IMR-90 (cell line): ENCODE measurements around the gene C10orf90. TPM values are rescaled to one million over a fixed set of nuclear protein-coding genes. Genes with fewer than 3 reads are reported as not detected.

ENCODE experiments used
- ATAC-seq: fragments of 200-7000 bp; cut with Tn5 transposase; 2 replicates; pipeline ENCODE4 v1.9.1; 2020; ENCODE audit warnings: low read depth, mild to moderate bottlenecking, moderate library complexity
- BruUV-seq: library from RNA; stranded (reverse); fragments of 400-500 nt; replicated peaks from 2 replicates; lab custom pipeline; 2021; lab: Mats Ljungman, UMichigan
- CTCF ChIA-PET: fragments of 300-600 bp; formaldehyde crosslinking; extraction: SDS; loops from one replicate; lab custom pipeline; 2021; ENCODE audit warnings: antibody characterized with exemption; lab: Yijun Ruan, JAX
- POLR2A ChIA-PET: fragments of 300-600 bp; sonication (Branson Sonifier 250); formaldehyde crosslinking; loops from one replicate; lab custom pipeline; 2022; ENCODE audit warnings: antibody characterized with exemption; ENCODE audit not compliant: unreplicated experiment; lab: Charles Lee
- DNase-seq: peaks from one replicate; pipeline ENCODE4 v3.0.0; 2013
- H2AFZ ChIP-seq: replicated peaks from 2 replicates; pipeline ENCODE3; 2013; ENCODE audit warnings: low read length, mild to moderate bottlenecking; ENCODE audit not compliant: poor library complexity
- H2AK5ac ChIP-seq: 2 replicates; pipeline ENCODE4 v1.6.1; 2013; ENCODE audit warnings: low read depth, low read length, inconsistent platforms
- H2AK9ac ChIP-seq: replicated peaks from 2 replicates; pipeline ENCODE3; 2013; ENCODE audit warnings: mild to moderate bottlenecking, low read depth, low read length, moderate library complexity; ENCODE audit not compliant: poor library complexity
- H2BK120ac ChIP-seq: 2 replicates; pipeline ENCODE4 v1.6.1; 2013; ENCODE audit warnings: low read depth, low read length, inconsistent platforms
- H2BK15ac ChIP-seq: 3 replicates; pipeline ENCODE4 v1.6.1; 2013; ENCODE audit warnings: low read depth, low read length, inconsistent platforms
- H2BK20ac ChIP-seq: 2 replicates; pipeline ENCODE4 v1.6.1; 2013; ENCODE audit warnings: low read depth, mild to moderate bottlenecking, inconsistent platforms, low read length, moderate library complexity
- H2BK5ac ChIP-seq: 2 replicates; pipeline ENCODE4 v1.6.1; 2013; ENCODE audit warnings: mild to moderate bottlenecking, low read depth, low read length, inconsistent platforms; ENCODE audit not compliant: poor library complexity, severe bottlenecking
- H3K14ac ChIP-seq: replicated peaks from 2 replicates; pipeline ENCODE4 v1.6.1; 2013; ENCODE audit warnings: low read depth, low read length, inconsistent platforms
- H3K18ac ChIP-seq: 2 replicates; pipeline ENCODE4 v1.6.1; 2013; ENCODE audit warnings: low read depth, low read length, control low read depth
- H3K23ac ChIP-seq: 2 replicates; pipeline ENCODE4 v1.6.1; 2013; ENCODE audit warnings: low read depth, low read length, inconsistent platforms
- H3K27ac ChIP-seq: 2 replicates; pipeline ENCODE4 v1.5.1; 2013; ENCODE audit warnings: mild to moderate bottlenecking, control low read depth, low read length; ENCODE audit not compliant: insufficient read depth
- H3K27me3 ChIP-seq: 2 replicates; pipeline ENCODE4 v1.6.1; 2013; ENCODE audit warnings: low read length; ENCODE audit not compliant: control insufficient read depth, insufficient read depth
- H3K36me3 ChIP-seq: 2 replicates; pipeline ENCODE4 v1.6.1; 2013; ENCODE audit warnings: low read length, mixed read lengths; ENCODE audit not compliant: control insufficient read depth, insufficient read depth
- H3K4ac ChIP-seq: 2 replicates; pipeline ENCODE4 v1.6.1; 2013; ENCODE audit warnings: low read depth, low read length, inconsistent platforms
- H3K4me1 ChIP-seq: 2 replicates; pipeline ENCODE4 v1.6.1; 2013; ENCODE audit warnings: low read length, mixed read lengths; ENCODE audit not compliant: control insufficient read depth, insufficient read depth
- H3K4me2 ChIP-seq: 2 replicates; pipeline ENCODE4 v1.6.1; 2013; ENCODE audit warnings: low read depth, mild to moderate bottlenecking, control low read depth, low read length, moderate library complexity
- H3K4me3 ChIP-seq: 2 replicates; pipeline ENCODE4 v1.5.1; 2013; ENCODE audit warnings: low read depth, mild to moderate bottlenecking, control low read depth, low read length, moderate library complexity; ENCODE audit not compliant: insufficient read depth
- H3K56ac ChIP-seq: 2 replicates; pipeline ENCODE4 v1.6.1; 2013; ENCODE audit warnings: low read length, inconsistent platforms; ENCODE audit not compliant: insufficient read depth; ENCODE audit errors: extremely low read depth
- H3K79me1 ChIP-seq, 2 experiments: 2 replicates each; pipeline ENCODE4 v1.6.1; 2013; ENCODE audit warnings: low read length in 2 of 2, inconsistent platforms in 1 of 2, low read depth in 1 of 2
- H3K9ac ChIP-seq: 2 replicates; pipeline ENCODE4 v1.6.1; 2013; ENCODE audit warnings: low read depth, low read length, control low read depth
- H3K9me1 ChIP-seq: 2 replicates; pipeline ENCODE4 v1.6.1; 2013; ENCODE audit warnings: low read length, inconsistent platforms; ENCODE audit not compliant: insufficient read depth
- H3K9me3 ChIP-seq: 2 replicates; pipeline ENCODE4 v1.6.1; 2013; ENCODE audit warnings: low read length; ENCODE audit not compliant: control insufficient read depth, insufficient read depth
- H4K20me1 ChIP-seq: 2 replicates; pipeline ENCODE4 v1.6.1; 2013; ENCODE audit warnings: low read length, inconsistent platforms; ENCODE audit not compliant: insufficient read depth
- H4K5ac ChIP-seq: 2 replicates; pipeline ENCODE4 v1.6.1; 2013; ENCODE audit warnings: mild to moderate bottlenecking, low read depth, low read length, control low read depth
- H4K8ac ChIP-seq, 2 experiments: 2 replicates each; pipeline ENCODE4 v1.6.1; 2013; ENCODE audit warnings: low read depth in 2 of 2, low read length in 2 of 2, control low read depth in 1 of 2, inconsistent platforms in 1 of 2
- H4K91ac ChIP-seq: 2 replicates; pipeline ENCODE4 v1.6.1; 2013; ENCODE audit warnings: low read depth, low read length, inconsistent platforms; ENCODE audit not compliant: insufficient read depth
- BHLHE40 ChIP-seq: fragments of 150-350 bp; IDR thresholded peaks from 2 replicates; pipeline ENCODE4 v1.6.1; 2016; ENCODE audit warnings: mild to moderate bottlenecking, low read depth, low read length
- CEBPB ChIP-seq: IDR thresholded peaks from 2 replicates; pipeline ENCODE4 v1.6.1; 2012; ENCODE audit warnings: low read depth, low read length, improper control_type of control experiment
- CHD1 ChIP-seq: IDR thresholded peaks from 2 replicates; pipeline ENCODE4 v1.6.1; 2012; ENCODE audit warnings: low read depth, low read length, improper control_type of control experiment
- CTCF ChIP-seq: conservative IDR thresholded peaks from 2 replicates; pipeline ENCODE4 v1.5.1; 2012; ENCODE audit warnings: mild to moderate bottlenecking, low read depth, low read length, improper control_type of control experiment
- ELK1 ChIP-seq: fragments of 150-350 bp; IDR thresholded peaks from 2 replicates; pipeline ENCODE4 v1.6.1; 2016; ENCODE audit warnings: low read depth, mild to moderate bottlenecking, low read length, moderate library complexity, borderline replicate concordance
- FOS ChIP-seq: fragments of 150-350 bp; IDR thresholded peaks from 2 replicates; pipeline ENCODE4 v1.6.1; 2016; ENCODE audit warnings: low read depth, low read length
- MAFK ChIP-seq: IDR thresholded peaks from 2 replicates; pipeline ENCODE4 v1.6.1; 2012; ENCODE audit warnings: low read depth, low read length, improper control_type of control experiment
- MAZ ChIP-seq: IDR thresholded peaks from 2 replicates; pipeline ENCODE4 v1.6.1; 2012; ENCODE audit warnings: low read depth, mild to moderate bottlenecking, low read length, improper control_type of control experiment, moderate library complexity, borderline replicate concordance
- MXI1 ChIP-seq: IDR thresholded peaks from 2 replicates; pipeline ENCODE4 v1.6.1; 2012; ENCODE audit warnings: low read depth, mild to moderate bottlenecking, low read length, moderate library complexity, borderline replicate concordance
- NFE2L2 ChIP-seq: fragments of 150-350 bp; IDR thresholded peaks from 2 replicates; pipeline ENCODE4 v1.6.1; 2016; ENCODE audit warnings: low read depth, mild to moderate bottlenecking, low read length
- POLR2A ChIP-seq: IDR thresholded peaks from 2 replicates; pipeline ENCODE4 v1.6.1; 2012; ENCODE audit warnings: mild to moderate bottlenecking, low read depth, low read length
- RAD21 ChIP-seq: IDR thresholded peaks from 2 replicates; pipeline ENCODE4 v1.6.1; 2012; ENCODE audit warnings: low read length, improper control_type of control experiment
- RCOR1 ChIP-seq: IDR thresholded peaks from 2 replicates; pipeline ENCODE4 v1.6.1; 2012; ENCODE audit warnings: mild to moderate bottlenecking, low read length, improper control_type of control experiment; ENCODE audit not compliant: insufficient replicate concordance
- RFX5 ChIP-seq: IDR thresholded peaks from 2 replicates; pipeline ENCODE4 v1.8.0; 2012; ENCODE audit warnings: low read depth, mild to moderate bottlenecking, low read length, moderate library complexity
- SMC3 ChIP-seq: fragments of 150-350 bp; IDR thresholded peaks from 2 replicates; pipeline ENCODE4 v1.6.1; 2016; ENCODE audit warnings: low read depth, mild to moderate bottlenecking, antibody characterized with exemption, low read length, moderate library complexity
- USF2 ChIP-seq: fragments of 150-350 bp; IDR thresholded peaks from 2 replicates; pipeline ENCODE4 v1.6.1; 2017; ENCODE audit warnings: mild to moderate bottlenecking, antibody characterized with exemption, low read length, low read depth
- WGBS, 2 experiments: methylation state at CpG; one replicate each; pipeline versions ENCODE4 v1.1.5 to v1.1.7; 2013; ENCODE audit warnings: missing lambda C conversion rate in 2 of 2; ENCODE audit not compliant: insufficient read length in 1 of 2; ENCODE audit errors: extremely low coverage in 2 of 2; 5-methylcytosine and 5-hydroxymethylcytosine counted together
- dilution Hi-C: fragments of 300-500 bp; cut with HindIII; formaldehyde crosslinking; loops from one replicate; pipeline ENCODE4 v1.14.3; 2018; ENCODE audit warnings: low sequenced_read_pairs; ENCODE audit not compliant: unreplicated experiment
- in situ Hi-C: fragments of 300-500 bp; cut with MboI; formaldehyde crosslinking; loops from 3 replicates; pipeline ENCODE4 v1.14.3; 2019; ENCODE audit warnings: low sequenced_read_pairs, inconsistent platforms, mixed read lengths
- intact Hi-C: fragments of 100-400 bp; cut with micrococcal nuclease; formaldehyde crosslinking; loops from 2 replicates; pipeline ENCODE4 v1.10.0; 2022
- polyA plus RNA-seq, 3 experiments: library from polyadenylated mRNA; depleted of rRNA; stranded (reverse); fragments of >200 nt; gene quantifications; 2 replicates each; pipeline ENCODE4 v1.2.3, GENCODE V29; 2012; ENCODE audit warnings: low replicate concordance in 1 of 3
- total RNA-seq: library from RNA; depleted of rRNA; stranded (reverse); fragments of >200 nt; gene quantifications from 2 replicates; pipeline ENCODE4 v1.2.3, GENCODE V29; 2012

Gene C10orf90
- total and polyA plus RNA-seq, 2 of the 4 experiments (the other 2 are of a cell fraction) = 0.05 to 0.18 TPM

- in situ Hi-C loops (no loop called here), dilution Hi-C loops (no loop called here), intact Hi-C loops (no loop called here)
- ChIA-PET CTCF (no interaction called here), POLR2A (no interaction called here)
- H2BK5ac ChIP-seq = no peak overlapping the region
- no peak overlapping the region for H2AK5ac ChIP-seq
- H4K20me1 ChIP-seq = no peaks in the 10 kb centered on the region
- H3K79me1 ChIP-seq = no peaks in the 10 kb centered on the region
- no peak overlapping the region for H2AK9ac ChIP-seq
- H4K8ac ChIP-seq = no peak overlapping the region
- no peaks in the 10 kb centered on the region for H3K4me1 ChIP-seq
- no peak overlapping the region for H3K18ac ChIP-seq
- H3K9me1 ChIP-seq = no peaks in the 10 kb centered on the region
- ATAC-seq = no peak
- no peak overlapping the region for H2BK20ac ChIP-seq
- no peak overlapping the region for H2AFZ ChIP-seq
- H3K36me3 ChIP-seq = no peaks in the 10 kb centered on the region
- no TSS peak for BruUV-seq
- peaks cover 2% of the 10 kb centered on the region; the same call in 1 of the 2 replicates for H3K9me3 ChIP-seq
- H3K4me2 ChIP-seq = no peak overlapping the region
- H3K4ac ChIP-seq = no peak overlapping the region
- H3K27me3 ChIP-seq = peaks cover 8% of the 10 kb centered on the region
- H4K5ac ChIP-seq = no peak overlapping the region
- 83% methylated on average over 3 of the region's 3 CpGs; no CpG with 5 or more reads in 1 of the 2 experiments for WGBS, 2 experiments
- no peak overlapping the region for H3K23ac ChIP-seq
- H3K9ac ChIP-seq = no peak overlapping the region
- no peak overlapping the region for H4K91ac ChIP-seq
- TF ChIP-seq RCOR1 (no peak), MXI1 (no peak), BHLHE40 (no peak), CTCF (no peak), CHD1 (no peak), USF2 (no peak), NFE2L2 (no peak), MAFK (no peak), SMC3 (no peak), ELK1 (no peak), RAD21 (no peak), POLR2A (no peak), RFX5 (no peak), FOS (no peak), CEBPB (no peak), MAZ (no peak)
- H2BK120ac ChIP-seq = no peak overlapping the region
- no peak overlapping the region for H3K56ac ChIP-seq
- no peak overlapping the region for H3K4me3 ChIP-seq
- no peak overlapping the region for H3K14ac ChIP-seq
- no peak overlapping the region for H3K27ac ChIP-seq
- DNase-seq = no peak
- H2BK15ac ChIP-seq = no peak overlapping the region
These were observed 230.6 kb downstream of the C10orf90 start for GRCh38 chr10:126439942-126440341.
